Measurements from ENCODE around the gene OR12D2. TPM values are rescaled to one million over a fixed set of nuclear protein-coding genes. Genes with fewer than 3 reads are reported as not detected.

The OR12D2 gene
- total and polyA plus RNA-seq, 4 donors: 0.17 TPM; not detected in 3

DNA sequence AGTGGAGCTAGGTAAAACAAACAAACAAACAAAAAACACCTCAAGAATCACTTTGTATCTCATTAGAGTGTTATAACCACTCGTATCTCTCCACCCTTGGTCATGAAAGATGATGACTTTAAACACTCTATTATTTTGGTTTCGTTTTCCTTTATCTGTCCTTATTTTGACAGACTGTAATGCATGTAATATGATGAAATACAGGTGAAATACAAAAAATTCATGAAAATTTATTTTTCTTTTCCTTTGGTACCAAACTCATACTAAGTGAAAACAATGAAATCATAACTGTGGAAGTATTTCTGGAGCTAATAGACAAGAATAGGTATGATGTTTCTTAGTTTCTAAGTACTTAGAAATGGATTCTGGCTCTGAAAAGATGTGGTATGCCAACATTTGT is 4.1 kb downstream of the OR12D2 start:
- no peak for DNase-seq
- TF ChIP-seq, protein P1, sequence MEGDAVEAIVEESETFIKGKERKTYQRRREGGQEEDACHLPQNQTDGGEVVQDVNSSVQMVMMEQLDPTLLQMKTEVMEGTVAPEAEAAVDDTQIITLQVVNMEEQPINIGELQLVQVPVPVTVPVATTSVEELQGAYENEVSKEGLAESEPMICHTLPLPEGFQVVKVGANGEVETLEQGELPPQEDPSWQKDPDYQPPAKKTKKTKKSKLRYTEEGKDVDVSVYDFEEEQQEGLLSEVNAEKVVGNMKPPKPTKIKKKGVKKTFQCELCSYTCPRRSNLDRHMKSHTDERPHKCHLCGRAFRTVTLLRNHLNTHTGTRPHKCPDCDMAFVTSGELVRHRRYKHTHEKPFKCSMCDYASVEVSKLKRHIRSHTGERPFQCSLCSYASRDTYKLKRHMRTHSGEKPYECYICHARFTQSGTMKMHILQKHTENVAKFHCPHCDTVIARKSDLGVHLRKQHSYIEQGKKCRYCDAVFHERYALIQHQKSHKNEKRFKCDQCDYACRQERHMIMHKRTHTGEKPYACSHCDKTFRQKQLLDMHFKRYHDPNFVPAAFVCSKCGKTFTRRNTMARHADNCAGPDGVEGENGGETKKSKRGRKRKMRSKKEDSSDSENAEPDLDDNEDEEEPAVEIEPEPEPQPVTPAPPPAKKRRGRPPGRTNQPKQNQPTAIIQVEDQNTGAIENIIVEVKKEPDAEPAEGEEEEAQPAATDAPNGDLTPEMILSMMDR (IDR thresholded peaks at IDR 0.05; ENCODE audit: control extremely low read depth, extremely low read depth): no peak
- Histone ChIP-seq H3K36me3 (ENCODE audit: control insufficient read depth in 4 of 4, insufficient read depth in 4 of 4, low read length in 4 of 4) (no peaks in the 10 kb centered on the region), H3K27ac (ENCODE audit: low read depth in 1 of 2, low read length in 1 of 2) (no peak overlapping the region), H3K4me3 (no peak overlapping the region), H3K9ac (ENCODE audit: insufficient read depth in 1 of 2, low read length in 2 of 2) (no peak overlapping the region), H3K27me3 (ENCODE audit: control insufficient read depth in 3 of 3, insufficient read depth in 3 of 3, low read length in 2 of 3) (no peaks in the 10 kb centered on the region), H3K9me3 (ENCODE audit: control insufficient read depth in 4 of 4, insufficient read depth in 3 of 4, low read length in 3 of 4) (no peaks in the 10 kb centered on the region), H3K4me1 (ENCODE audit: control insufficient read depth in 5 of 5, insufficient read depth in 5 of 5, low read length in 5 of 5) (no peaks in the 10 kb centered on the region)
- ATAC-seq (ENCODE audit: insufficient read depth, low FRiP score): no peak
- WGBS, 2 donors: 69 to 74% methylated on average over 2 of the region's 2 CpGs

DNA sequence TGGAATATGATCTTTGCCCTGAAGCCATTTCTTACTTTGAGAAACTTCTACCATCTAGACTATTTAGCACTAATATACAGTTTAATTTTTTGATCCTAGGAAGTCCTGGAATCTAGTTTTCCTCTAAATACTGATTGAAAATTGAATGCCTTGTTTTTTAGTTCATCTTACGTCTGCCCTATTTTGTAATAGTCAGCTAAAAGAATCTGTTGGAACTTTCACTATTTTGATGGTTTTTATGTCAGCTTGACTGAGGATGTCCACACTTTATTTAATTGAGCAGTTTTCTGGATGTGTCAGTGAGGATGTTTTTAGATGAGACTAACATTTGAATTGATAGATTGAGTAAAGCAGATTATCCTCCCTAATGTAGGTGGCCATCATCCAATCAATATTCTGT is 8.4 kb downstream of the OR12D2 start:
- Histone ChIP-seq H3K9ac (ENCODE audit: insufficient read depth in 1 of 2, low read length in 2 of 2) (no peak overlapping the region), H3K4me1 (ENCODE audit: control insufficient read depth in 5 of 5, insufficient read depth in 5 of 5, low read length in 5 of 5) (no peaks in the 10 kb centered on the region), H3K36me3 (ENCODE audit: control insufficient read depth in 4 of 4, insufficient read depth in 4 of 4, low read length in 4 of 4) (no peaks in the 10 kb centered on the region), H3K9me3 (ENCODE audit: control insufficient read depth in 4 of 4, insufficient read depth in 3 of 4, low read length in 3 of 4) (no peaks in the 10 kb centered on the region), H3K27me3 (ENCODE audit: control insufficient read depth in 3 of 3, insufficient read depth in 3 of 3, low read length in 2 of 3) (no peaks in the 10 kb centered on the region), H3K4me3 (no peak overlapping the region), H3K27ac (ENCODE audit: low read depth in 1 of 2, low read length in 1 of 2) (no peak overlapping the region)
- ATAC-seq (ENCODE audit: insufficient read depth, low FRiP score): no peak
- 50 to 97% methylated on average over 1 of the region's 1 CpG for WGBS, 2 donors
- TF ChIP-seq, protein P1 (IDR thresholded peaks at IDR 0.05; ENCODE audit: control extremely low read depth, extremely low read depth): no peak
- DNase-seq: no peak

- Histone ChIP-seq H3K36me3 (ENCODE audit: control insufficient read depth in 4 of 4, insufficient read depth in 4 of 4, low read length in 4 of 4) (no peaks in the 10 kb centered on the region), H3K4me1 (ENCODE audit: control insufficient read depth in 5 of 5, insufficient read depth in 5 of 5, low read length in 5 of 5) (no peaks in the 10 kb centered on the region), H3K4me3 (no peak within 1 kb of the TSS), H3K27me3 (ENCODE audit: control insufficient read depth in 3 of 3, insufficient read depth in 3 of 3, low read length in 2 of 3) (no peaks in the 10 kb centered on the region), H3K9me3 (ENCODE audit: control insufficient read depth in 4 of 4, insufficient read depth in 3 of 4, low read length in 3 of 4) (peaks cover 0 to 2% (median 0%) of the 10 kb centered on the region in 4 donors), H3K27ac (ENCODE audit: low read depth in 1 of 2, low read length in 1 of 2) (no peak within 1 kb of the TSS), H3K9ac (ENCODE audit: insufficient read depth in 1 of 2, low read length in 2 of 2) (no peak within 1 kb of the TSS)
- ATAC-seq (ENCODE audit: insufficient read depth, low FRiP score) (no peak), DNase-seq (peak in 1 of 3 donors; percentile 14)
- TF ChIP-seq, protein P1 (IDR thresholded peaks at IDR 0.05; ENCODE audit: control extremely low read depth, extremely low read depth): no peak
Observed at GRCh38 chr6:29414588-29414987, 19.2 kb downstream of the OR12D2 start, which contains the start of gene OR12D1. OR12D1 (plus strand) TSS chr6:29414928.

DNA sequence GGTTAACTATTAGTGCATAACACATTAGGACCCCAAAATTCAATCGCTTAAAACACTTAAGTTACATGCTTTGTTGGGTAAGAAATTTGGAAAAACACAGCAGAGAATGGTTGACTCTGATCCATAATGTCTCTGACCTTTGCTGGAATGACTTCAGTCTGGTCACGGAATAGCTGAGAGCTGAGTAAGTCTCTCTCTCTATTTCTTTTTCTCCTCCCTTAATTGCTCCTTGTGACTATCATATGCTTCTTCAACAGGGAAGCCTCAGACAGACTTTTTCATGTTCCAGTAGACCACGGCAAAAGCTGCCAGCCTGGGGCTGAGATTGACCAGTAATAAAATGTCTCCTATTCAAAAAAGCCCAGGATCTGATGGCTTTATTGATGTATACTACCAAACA is 24.1 kb downstream of the OR12D2 start:
- Histone ChIP-seq H3K9ac (ENCODE audit: insufficient read depth in 1 of 2, low read length in 2 of 2) (no peak overlapping the region), H3K4me3 (no peak overlapping the region), H3K27ac (ENCODE audit: low read depth in 1 of 2, low read length in 1 of 2) (no peak overlapping the region), H3K4me1 (ENCODE audit: control insufficient read depth in 5 of 5, insufficient read depth in 5 of 5, low read length in 5 of 5) (no peaks in the 10 kb centered on the region), H3K9me3 (ENCODE audit: control insufficient read depth in 4 of 4, insufficient read depth in 3 of 4, low read length in 3 of 4) (no peaks in the 10 kb centered on the region), H3K36me3 (ENCODE audit: control insufficient read depth in 4 of 4, insufficient read depth in 4 of 4, low read length in 4 of 4) (no peaks in the 10 kb centered on the region), H3K27me3 (ENCODE audit: control insufficient read depth in 3 of 3, insufficient read depth in 3 of 3, low read length in 2 of 3) (no peaks in the 10 kb centered on the region)
- TF ChIP-seq, protein P1 (IDR thresholded peaks at IDR 0.05; ENCODE audit: control extremely low read depth, extremely low read depth): no peak
- WGBS, 2 donors: 83 to 88% methylated on average over 3 of the region's 3 CpGs
- ATAC-seq (ENCODE audit: insufficient read depth, low FRiP score) (no peak), DNase-seq (no peak)
